Trophoblast cell (in vitro differentiated cells and primary cell): ENCODE measurements around the gene MAPT.

Source experiments
- DNase-seq, 2 donors: peaks; one replicate each; pipeline ENCODE4 v3.0.0-alpha.2; 2016
- H2AFZ ChIP-seq: 2 replicates; pipeline ENCODE4 v1.6.1; 2013; ENCODE audit warnings: low read length, moderate library complexity, mild to moderate bottlenecking; ENCODE audit not compliant: insufficient read depth, poor library complexity
- H2AK5ac ChIP-seq: 2 replicates; pipeline ENCODE4 v1.6.1; 2013; ENCODE audit warnings: mild to moderate bottlenecking, low read length
- H2BK120ac ChIP-seq: 2 replicates; pipeline ENCODE4 v1.6.1; 2013; ENCODE audit warnings: low read length, mild to moderate bottlenecking, moderate library complexity; ENCODE audit not compliant: insufficient read depth, poor library complexity
- H2BK12ac ChIP-seq: 2 replicates; pipeline ENCODE4 v1.6.1; 2013; ENCODE audit warnings: mild to moderate bottlenecking, low read length, moderate library complexity
- H2BK5ac ChIP-seq: 2 replicates; pipeline ENCODE4 v1.6.1; 2013; ENCODE audit warnings: low read length, low read depth, moderate library complexity, mild to moderate bottlenecking; ENCODE audit not compliant: poor library complexity
- H3K14ac ChIP-seq: 2 replicates; pipeline ENCODE4 v1.6.1; 2013; ENCODE audit warnings: mild to moderate bottlenecking, low read length
- H3K18ac ChIP-seq: 2 replicates; pipeline ENCODE4 v1.6.1; 2013; ENCODE audit warnings: mild to moderate bottlenecking, low read length
- H3K23ac ChIP-seq: 2 replicates; pipeline ENCODE4 v1.6.1; 2013; ENCODE audit warnings: low read length
- H3K27ac ChIP-seq: 2 replicates; pipeline ENCODE4 v1.5.1; 2013; ENCODE audit warnings: low read depth, mild to moderate bottlenecking, inconsistent platforms, low read length, moderate library complexity
- H3K27me3 ChIP-seq: 2 replicates; pipeline ENCODE4 v1.6.1; 2013; ENCODE audit warnings: inconsistent platforms, mild to moderate bottlenecking, low read length, moderate library complexity; ENCODE audit not compliant: insufficient read depth
- H3K36me3 ChIP-seq, 2 experiments: 1 replicate in 1 of 2; 2 replicates in 1 of 2; pipeline ENCODE4 v1.6.1; 2013; ENCODE audit warnings: low read length in 2 of 2, mild to moderate bottlenecking in 2 of 2, moderate library complexity in 1 of 2; ENCODE audit not compliant: insufficient read depth in 2 of 2, control insufficient read depth in 1 of 2
- H3K4ac ChIP-seq: 2 replicates; pipeline ENCODE4 v1.6.1; 2013; ENCODE audit warnings: low read depth, mild to moderate bottlenecking, low read length, moderate library complexity
- H3K4me1 ChIP-seq, 2 experiments: 1 replicate in 1 of 2; 2 replicates in 1 of 2; pipeline ENCODE4 v1.6.1; 2013; ENCODE audit warnings: low read length in 2 of 2, mild to moderate bottlenecking in 2 of 2, moderate library complexity in 1 of 2; ENCODE audit not compliant: insufficient read depth in 2 of 2, control insufficient read depth in 1 of 2
- H3K4me2 ChIP-seq: 2 replicates; pipeline ENCODE4 v1.6.1; 2013; ENCODE audit warnings: inconsistent platforms, mild to moderate bottlenecking, low read length, moderate library complexity
- H3K4me3 ChIP-seq: 2 replicates; pipeline ENCODE4 v1.5.1; 2013; ENCODE audit warnings: mild to moderate bottlenecking, low read depth, low read length, inconsistent platforms
- H3K79me1 ChIP-seq: one replicate; pipeline ENCODE4 v1.6.1; 2013; ENCODE audit warnings: low read length
- H3K79me2 ChIP-seq: 2 replicates; pipeline ENCODE4 v1.6.1; 2013; ENCODE audit warnings: low read length, mild to moderate bottlenecking; ENCODE audit not compliant: control insufficient read depth, insufficient read depth, poor library complexity
- H3K9ac ChIP-seq: 2 replicates; pipeline ENCODE4 v1.6.1; 2013; ENCODE audit warnings: mild to moderate bottlenecking, low read length
- H3K9me3 ChIP-seq: 2 replicates; pipeline ENCODE4 v1.6.1; 2013; ENCODE audit warnings: low read depth, mild to moderate bottlenecking, control low read depth, inconsistent platforms, low read length; ENCODE audit not compliant: insufficient read depth
- H4K12ac ChIP-seq: 2 replicates; pipeline ENCODE4 v1.6.1; 2013; ENCODE audit warnings: low read depth, mild to moderate bottlenecking, low read length, moderate library complexity
- H4K8ac ChIP-seq: 2 replicates; pipeline ENCODE4 v1.6.1; 2013; ENCODE audit warnings: low read depth, mild to moderate bottlenecking, low read length, moderate library complexity
- H4K91ac ChIP-seq: one replicate; pipeline ENCODE4 v1.6.1; 2013; ENCODE audit warnings: low read depth, mild to moderate bottlenecking, low read length, moderate library complexity
- WGBS: extraction: QIAGEN DNeasy Blood & Tissue Kit; methylation state at CpG from one replicate; pipeline ENCODE4 v1.1.7; 2013; ENCODE audit warnings: missing lambda C conversion rate; ENCODE audit not compliant: insufficient read length, insufficient coverage; ENCODE audit errors: extremely low coverage; 5-methylcytosine and 5-hydroxymethylcytosine counted together

Gene MAPT

GRCh38 chr17:45848868-45849535 is 45.4 kb upstream of the MAPT start:
- Histone ChIP-seq H2BK120ac (no peak overlapping the region), H3K36me3 (no peaks in the 10 kb centered on the region), H3K9me3 (no peaks in the 10 kb centered on the region), H3K4me2 (no peak overlapping the region), H3K27ac (no peak overlapping the region), H3K14ac (no peak overlapping the region), H4K8ac (no peak overlapping the region), H3K4me1 (no peaks in the 10 kb centered on the region), H2BK12ac (no peak overlapping the region), H3K23ac (no peak overlapping the region), H3K79me2 (no peaks in the 10 kb centered on the region), H2AK5ac (no peak overlapping the region), H3K18ac (no peak overlapping the region), H3K4me3 (no peak overlapping the region), H4K12ac (no peak overlapping the region), H3K27me3 (no peaks in the 10 kb centered on the region), H3K4ac (no peak overlapping the region), H3K9ac (no peak overlapping the region), H4K91ac (no peak overlapping the region), H2AFZ (no peak overlapping the region), H2BK5ac (no peak overlapping the region), H3K79me1 (no peaks in the 10 kb centered on the region)
- DNase-seq = no peak
- no CpG with 5 or more reads among the region's 15 CpGs for WGBS

- no peak overlapping the region for H3K4ac ChIP-seq
- no peak overlapping the region for H2BK12ac ChIP-seq
- H2AK5ac ChIP-seq = no peak overlapping the region
- H2AFZ ChIP-seq = no peak overlapping the region
- no peak overlapping the region for H2BK5ac ChIP-seq
- H3K9ac ChIP-seq = no peak overlapping the region
- H3K18ac ChIP-seq = no peak overlapping the region
- H3K4me2 ChIP-seq = no peak overlapping the region
- H4K8ac ChIP-seq = no peak overlapping the region
- no peak overlapping the region for H3K4me3 ChIP-seq
- H3K23ac ChIP-seq = no peak overlapping the region
- no peak overlapping the region for H4K12ac ChIP-seq
- no peak for DNase-seq
- H3K9me3 ChIP-seq = no peaks in the 10 kb centered on the region
- no peak overlapping the region for H3K27ac ChIP-seq
- H3K4me1 ChIP-seq = no peaks in the 10 kb centered on the region
- H2BK120ac ChIP-seq = no peak overlapping the region
- no CpG with 5 or more reads among the region's 7 CpGs for WGBS
- H3K36me3 ChIP-seq = no peaks in the 10 kb centered on the region
- no peak overlapping the region for H3K14ac ChIP-seq
- H3K79me1 ChIP-seq = no peaks in the 10 kb centered on the region
- H3K27me3 ChIP-seq = no peaks in the 10 kb centered on the region
- no peak overlapping the region for H4K91ac ChIP-seq
- H3K79me2 ChIP-seq = no peaks in the 10 kb centered on the region
Observed at GRCh38 chr17:45849536-45849990, 44.8 kb upstream of the MAPT start.

GRCh38 chr17:45850011-45850410 is 44.3 kb upstream of the MAPT start:
- Histone ChIP-seq H2BK12ac (no peak overlapping the region), H3K79me2 (no peaks in the 10 kb centered on the region), H4K12ac (no peak overlapping the region), H3K9me3 (no peaks in the 10 kb centered on the region), H2BK120ac (no peak overlapping the region), H3K14ac (no peak overlapping the region), H3K36me3 (no peaks in the 10 kb centered on the region), H2AFZ (no peak overlapping the region), H4K91ac (no peak overlapping the region), H3K4ac (no peak overlapping the region), H3K23ac (no peak overlapping the region), H3K9ac (no peak overlapping the region), H3K79me1 (no peaks in the 10 kb centered on the region), H3K4me1 (no peaks in the 10 kb centered on the region), H3K27ac (no peak overlapping the region), H2AK5ac (no peak overlapping the region), H3K18ac (no peak overlapping the region), H3K27me3 (no peaks in the 10 kb centered on the region), H4K8ac (no peak overlapping the region), H3K4me3 (no peak overlapping the region), H2BK5ac (no peak overlapping the region), H3K4me2 (no peak overlapping the region)
- no peak for DNase-seq
- WGBS = no CpG with 5 or more reads among the region's 4 CpGs

GRCh38 chr17:45850468-45850867 is 43.9 kb upstream of the MAPT start:
- Histone ChIP-seq H4K12ac (no peak overlapping the region), H3K9ac (no peak overlapping the region), H3K18ac (no peak overlapping the region), H3K9me3 (no peaks in the 10 kb centered on the region), H3K4ac (no peak overlapping the region), H2AFZ (no peak overlapping the region), H3K27me3 (no peaks in the 10 kb centered on the region), H3K79me1 (no peaks in the 10 kb centered on the region), H3K14ac (no peak overlapping the region), H3K23ac (no peak overlapping the region), H3K27ac (no peak overlapping the region), H3K4me2 (no peak overlapping the region), H2BK120ac (no peak overlapping the region), H3K36me3 (no peaks in the 10 kb centered on the region), H3K4me1 (no peaks in the 10 kb centered on the region), H3K79me2 (no peaks in the 10 kb centered on the region), H2AK5ac (no peak overlapping the region), H4K8ac (no peak overlapping the region), H2BK5ac (no peak overlapping the region), H4K91ac (no peak overlapping the region), H3K4me3 (no peak overlapping the region), H2BK12ac (no peak overlapping the region)
- no CpG with 5 or more reads among the region's 5 CpGs for WGBS
- no peak for DNase-seq
